Stimulated activated naive CD8-positive, alpha-beta T cell treated with anti-CD3 and anti-CD28 coated beads, Interleukin-15, Interleukin-2, amounts not matched to agents 100 ng/mL and 50 ng/mL, for 24 hours (primary cell): Measurements from ENCODE around the gene PEX26.

ENCODE experiments used
- H3K27ac Mint-ChIP-seq: one replicate; pipeline ENCODE4 v1.8.0; 2021; ENCODE audit warnings: mild to moderate bottlenecking, mixed read lengths
- H3K27me3 Mint-ChIP-seq: one replicate; pipeline ENCODE4 v1.8.0; 2021; ENCODE audit warnings: mixed read lengths
- H3K36me3 Mint-ChIP-seq: one replicate; pipeline ENCODE4 v1.8.0; 2021; ENCODE audit warnings: low read depth, mixed read lengths
- H3K4me1 Mint-ChIP-seq: one replicate; pipeline ENCODE4 v1.8.0; 2021; ENCODE audit warnings: low read depth, mixed read lengths
- H3K4me3 Mint-ChIP-seq: one replicate; pipeline ENCODE4 v1.8.0; 2021; ENCODE audit warnings: mild to moderate bottlenecking, mixed read lengths
- H3K9me3 Mint-ChIP-seq: one replicate; pipeline ENCODE4 v1.8.0; 2021; ENCODE audit warnings: mixed read lengths

The PEX26 gene

GRCh38 chr22:18110954-18111758, 33.4 kb downstream of the PEX26 start:
- no peak overlapping the region for H3K27ac Mint-ChIP-seq
- peaks cover 8% of the 10 kb centered on the region for H3K9me3 Mint-ChIP-seq
- peaks cover 10% of the 10 kb centered on the region for H3K36me3 Mint-ChIP-seq
- H3K27me3 Mint-ChIP-seq, result peaks cover 44% of the 10 kb centered on the region
- peak overlapping the region; percentile 59 for H3K4me3 Mint-ChIP-seq
- H3K4me1 Mint-ChIP-seq, result peaks cover 53% of the 10 kb centered on the region

DNA sequence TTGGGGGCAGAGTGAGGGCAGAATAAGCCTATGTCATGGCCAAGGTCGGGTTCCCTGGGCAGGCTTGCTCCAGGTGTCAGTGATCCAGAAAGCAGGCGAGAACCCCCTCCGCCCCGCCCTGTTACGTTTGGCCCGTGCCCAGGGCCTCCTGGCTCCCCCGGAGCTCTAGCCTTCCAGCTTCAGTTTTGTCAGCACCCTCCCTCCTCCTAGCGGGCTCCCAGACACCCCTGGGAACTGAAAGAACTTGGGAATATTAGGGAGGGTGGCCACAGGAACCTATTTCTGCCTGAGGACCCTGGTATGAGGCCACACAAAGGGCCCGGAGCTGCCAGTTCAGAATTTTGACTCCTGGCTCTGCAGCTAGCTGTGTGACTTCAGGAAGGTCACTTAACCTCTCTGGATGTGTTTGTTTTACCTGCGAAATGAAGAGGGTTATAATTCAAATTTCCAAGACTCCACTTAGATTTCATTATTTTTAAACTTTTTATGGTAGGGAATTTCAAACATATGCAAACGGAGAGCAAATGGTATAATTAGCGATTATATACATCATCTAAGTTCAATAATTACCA, 34.1 kb downstream of the PEX26 start:
- H3K4me1 Mint-ChIP-seq, result peaks cover 46% of the 10 kb centered on the region
- H3K4me3 Mint-ChIP-seq, result no peak overlapping the region
- H3K9me3 Mint-ChIP-seq, result peaks cover 3% of the 10 kb centered on the region
- H3K27ac Mint-ChIP-seq, result no peak overlapping the region
- peaks cover 44% of the 10 kb centered on the region for H3K27me3 Mint-ChIP-seq
- peaks cover 10% of the 10 kb centered on the region for H3K36me3 Mint-ChIP-seq

GRCh38 chr22:18112440-18112839, 34.6 kb downstream of the PEX26 start:
- peaks cover 44% of the 10 kb centered on the region for H3K27me3 Mint-ChIP-seq
- H3K4me1 Mint-ChIP-seq, result peaks cover 41% of the 10 kb centered on the region
- H3K36me3 Mint-ChIP-seq, result peaks cover 6% of the 10 kb centered on the region
- no peak overlapping the region for H3K4me3 Mint-ChIP-seq
- H3K9me3 Mint-ChIP-seq, result no peaks in the 10 kb centered on the region
- H3K27ac Mint-ChIP-seq, result no peak overlapping the region

GRCh38 chr22:18113680-18114394, 36.0 kb downstream of the PEX26 start:
- Mint-ChIP-seq H3K27me3 (peaks cover 44% of the 10 kb centered on the region), H3K36me3 (no peaks in the 10 kb centered on the region), H3K4me3 (peak overlapping the region; percentile 8), H3K27ac (no peak overlapping the region), H3K4me1 (peaks cover 31% of the 10 kb centered on the region), H3K9me3 (no peaks in the 10 kb centered on the region)

GRCh38 chr22:18114495-18114894, 36.7 kb downstream of the PEX26 start:
- Mint-ChIP-seq H3K27me3 (peaks cover 40% of the 10 kb centered on the region), H3K36me3 (no peaks in the 10 kb centered on the region), H3K9me3 (no peaks in the 10 kb centered on the region), H3K4me3 (peak overlapping the region; percentile 8), H3K4me1 (peaks cover 32% of the 10 kb centered on the region), H3K27ac (no peak overlapping the region)

DNA sequence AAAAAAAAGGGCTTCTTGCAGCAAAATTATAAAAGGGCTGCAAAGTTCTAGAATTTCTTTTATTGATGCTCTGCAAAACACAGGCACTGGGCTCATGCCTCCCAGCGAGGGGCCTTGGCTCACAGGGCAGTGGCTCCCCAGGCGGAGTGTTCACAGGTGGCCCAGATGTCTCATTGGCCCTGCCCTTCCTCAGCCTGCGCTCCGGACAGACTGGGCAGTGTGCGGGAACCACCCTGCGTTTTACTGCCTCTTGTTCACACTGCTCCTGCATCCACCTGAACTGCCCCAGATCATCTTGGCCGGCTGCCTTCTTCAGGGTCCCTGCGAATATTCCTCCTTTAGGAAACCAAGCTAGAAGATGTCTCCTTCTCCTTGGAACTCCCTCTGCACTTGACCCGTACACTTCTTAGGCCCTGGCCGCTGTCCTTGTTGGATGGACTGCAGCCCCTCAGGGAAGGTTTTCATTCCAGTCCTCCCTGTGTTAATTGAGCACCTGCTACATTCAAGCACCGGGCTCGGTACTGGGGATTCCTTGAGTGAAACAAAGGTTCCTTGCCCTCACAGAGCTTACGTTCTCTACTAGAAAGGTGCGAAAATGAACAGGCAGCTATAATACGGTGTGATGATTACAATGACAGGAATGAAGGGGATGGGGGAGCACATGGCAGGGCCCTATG, 37.3 kb downstream of the PEX26 start:
- H3K9me3 Mint-ChIP-seq, result no peaks in the 10 kb centered on the region
- no peaks in the 10 kb centered on the region for H3K36me3 Mint-ChIP-seq
- no peak overlapping the region for H3K4me3 Mint-ChIP-seq
- no peak overlapping the region for H3K27ac Mint-ChIP-seq
- peaks cover 32% of the 10 kb centered on the region for H3K4me1 Mint-ChIP-seq
- H3K27me3 Mint-ChIP-seq, result peaks cover 34% of the 10 kb centered on the region

GRCh38 chr22:18115906-18116371, 38.1 kb downstream of the PEX26 start:
- peaks cover 33% of the 10 kb centered on the region for H3K4me1 Mint-ChIP-seq
- no peak overlapping the region for H3K4me3 Mint-ChIP-seq
- H3K9me3 Mint-ChIP-seq, result no peaks in the 10 kb centered on the region
- no peak overlapping the region for H3K27ac Mint-ChIP-seq
- peaks cover 31% of the 10 kb centered on the region for H3K27me3 Mint-ChIP-seq
- no peaks in the 10 kb centered on the region for H3K36me3 Mint-ChIP-seq

DNA sequence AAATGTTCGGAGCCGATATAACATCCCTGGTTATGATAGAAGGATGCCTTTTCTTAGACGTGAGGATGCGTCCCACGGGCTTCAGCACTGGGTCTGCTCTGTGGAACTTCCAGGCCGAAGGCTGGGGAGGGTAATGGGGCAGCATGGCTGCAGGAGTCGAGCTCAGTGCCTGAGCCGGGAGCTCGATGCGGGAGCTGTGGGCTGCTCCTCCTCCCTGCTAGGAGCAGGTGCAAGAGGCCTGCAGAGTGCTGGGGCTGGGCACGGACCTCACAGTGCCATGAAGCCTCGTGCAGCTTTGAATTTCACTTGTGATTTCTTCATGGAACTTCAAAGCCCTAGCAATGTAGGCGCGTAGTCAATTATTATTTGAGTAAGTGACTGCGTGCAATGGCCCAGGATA, 38.8 kb downstream of the PEX26 start:
- Mint-ChIP-seq H3K27ac (no peak overlapping the region), H3K27me3 (peaks cover 26% of the 10 kb centered on the region), H3K4me1 (peaks cover 31% of the 10 kb centered on the region), H3K4me3 (no peak overlapping the region), H3K36me3 (no peaks in the 10 kb centered on the region), H3K9me3 (no peaks in the 10 kb centered on the region)

DNA sequence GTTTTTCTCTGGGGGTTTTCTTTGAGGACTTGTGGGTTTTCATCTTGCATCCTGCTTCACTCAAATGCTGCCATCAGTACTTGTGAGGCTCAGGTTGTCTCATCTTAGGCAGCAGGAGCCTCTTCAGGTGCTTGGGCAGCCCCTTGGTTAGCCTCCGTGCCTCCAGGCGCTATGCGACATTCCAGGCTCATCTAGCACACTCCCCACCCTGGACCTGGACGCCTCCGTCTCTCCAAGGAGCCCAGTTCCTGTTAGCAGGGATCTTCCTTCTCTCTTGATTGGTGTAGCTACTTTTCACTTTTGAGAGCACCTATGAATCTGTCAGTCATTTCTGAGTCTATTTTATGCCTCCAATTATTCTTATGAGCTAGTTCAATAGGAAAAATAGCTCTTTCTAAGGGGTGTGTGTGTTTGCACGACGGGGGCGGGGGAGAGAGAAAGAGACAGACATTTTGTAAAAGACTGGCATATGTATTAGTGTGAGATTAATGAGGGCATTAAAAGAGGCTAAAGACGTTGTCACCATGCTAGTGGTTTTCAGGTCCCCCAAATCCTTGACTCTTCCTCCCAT, 40.6 kb downstream of the PEX26 start:
- Mint-ChIP-seq H3K27ac (no peak overlapping the region), H3K9me3 (no peaks in the 10 kb centered on the region), H3K4me3 (no peak overlapping the region), H3K36me3 (no peaks in the 10 kb centered on the region), H3K27me3 (peaks cover 10% of the 10 kb centered on the region), H3K4me1 (peaks cover 29% of the 10 kb centered on the region)

- H3K4me3 Mint-ChIP-seq, result no peak overlapping the region
- H3K4me1 Mint-ChIP-seq, result peaks cover 18% of the 10 kb centered on the region
- no peak overlapping the region for H3K27ac Mint-ChIP-seq
These were observed 41.8 kb downstream of the PEX26 start for GRCh38 chr22:18119409-18120110.

GRCh38 chr22:18120857-18121256, 43.1 kb downstream of the PEX26 start:
- Mint-ChIP-seq H3K27ac (no peak overlapping the region), H3K4me1 (peaks cover 17% of the 10 kb centered on the region)

More at GRCh38 chr22:18119409-18120110, 41.8 kb downstream of the PEX26 start:
- H3K27me3 Mint-ChIP-seq, result no peaks in the 10 kb centered on the region
- no peaks in the 10 kb centered on the region for H3K36me3 Mint-ChIP-seq
- H3K9me3 Mint-ChIP-seq, result no peaks in the 10 kb centered on the region

DNA sequence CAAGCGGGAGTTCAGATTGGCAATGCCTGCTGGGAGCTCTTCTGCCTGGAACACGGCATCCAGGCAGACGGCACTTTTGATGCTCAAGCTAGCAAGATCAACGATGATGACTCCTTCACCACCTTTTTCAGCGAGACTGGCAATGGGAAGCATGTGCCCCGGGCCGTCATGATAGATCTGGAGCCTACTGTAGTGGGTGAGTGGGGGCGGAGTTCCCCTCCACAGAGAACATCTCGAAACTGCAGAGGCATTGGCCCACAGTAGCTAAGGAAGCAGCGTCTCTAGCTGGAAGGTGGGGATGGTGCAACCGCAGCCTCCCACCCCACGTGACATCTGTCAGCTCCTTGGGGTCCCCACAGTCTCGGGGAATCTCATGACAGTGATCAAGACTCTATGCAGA, 43.7 kb downstream of the PEX26 start:
- H3K4me1 Mint-ChIP-seq, result peaks cover 17% of the 10 kb centered on the region
- no peaks in the 10 kb centered on the region for H3K9me3 Mint-ChIP-seq
- no peak overlapping the region for H3K27ac Mint-ChIP-seq
- no peak overlapping the region for H3K4me3 Mint-ChIP-seq
- H3K27me3 Mint-ChIP-seq, result no peaks in the 10 kb centered on the region
- H3K36me3 Mint-ChIP-seq, result peaks cover 3% of the 10 kb centered on the region

More at GRCh38 chr22:18120857-18121256, 43.1 kb downstream of the PEX26 start:
- no peaks in the 10 kb centered on the region for H3K9me3 Mint-ChIP-seq
- H3K4me3 Mint-ChIP-seq, result no peak overlapping the region
- H3K27me3 Mint-ChIP-seq, result no peaks in the 10 kb centered on the region
- H3K36me3 Mint-ChIP-seq, result no peaks in the 10 kb centered on the region

DNA sequence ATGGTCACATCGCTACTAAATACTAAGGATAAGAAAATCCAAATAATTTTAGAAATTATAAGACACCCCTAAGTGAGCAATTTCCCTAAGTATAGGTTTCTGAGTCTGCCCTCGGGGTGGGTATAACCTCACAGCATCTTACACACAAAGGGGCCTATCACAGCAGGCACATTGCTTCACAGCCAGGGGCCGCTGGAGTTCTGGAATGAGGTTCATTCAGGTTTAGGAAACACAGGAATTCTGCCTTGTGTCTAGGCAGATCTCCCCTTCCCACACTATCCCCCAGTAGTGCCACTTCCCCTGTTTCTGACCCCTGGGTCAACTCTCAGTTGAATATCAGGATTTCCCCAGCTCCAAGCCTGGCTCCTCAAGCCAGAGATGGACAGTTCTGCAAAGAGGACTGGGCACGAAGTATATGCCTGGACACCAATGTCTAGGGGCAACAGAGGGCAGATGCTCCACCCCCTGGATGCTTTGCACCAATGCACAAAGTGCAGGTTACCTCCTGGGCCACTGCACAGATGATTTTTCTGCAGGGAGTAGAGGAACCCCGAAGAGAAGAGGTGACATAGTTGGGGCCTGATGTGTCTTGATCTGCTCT, 44.3 kb downstream of the PEX26 start:
- Mint-ChIP-seq H3K36me3 (peaks cover 8% of the 10 kb centered on the region), H3K27me3 (no peaks in the 10 kb centered on the region), H3K4me1 (peaks cover 17% of the 10 kb centered on the region), H3K9me3 (no peaks in the 10 kb centered on the region), H3K4me3 (no peak overlapping the region), H3K27ac (no peak overlapping the region)
